Activated naive CD8-positive, alpha-beta T cell treated with anti-CD3 and anti-CD28 coated beads, Interleukin-2, amount 50 U/mL, for 24 hours (primary cell): Measurements from ENCODE around the gene A2ML1.
"Not testable (repeated sequence)": the region's sequence is repeated elsewhere in the genome, so short reads cannot be mapped to it uniquely, and the experiment has no call there.

Experiments used
- ATAC-seq: fragments of 150-1000 bp; cut with Tn5 transposase; one replicate; pipeline ENCODE4 v1.10.0; 2021
- DNase-seq: peaks from one replicate; pipeline ENCODE4 v3.0.0; 2021
- H3K27ac Mint-ChIP-seq: one replicate; pipeline ENCODE4 v1.8.0; 2021; ENCODE audit warnings: mild to moderate bottlenecking, mixed read lengths
- H3K27me3 Mint-ChIP-seq: one replicate; pipeline ENCODE4 v1.8.0; 2021; ENCODE audit warnings: mixed read lengths
- H3K36me3 Mint-ChIP-seq: one replicate; pipeline ENCODE4 v1.8.0; 2021; ENCODE audit warnings: low read depth, mixed read lengths
- H3K4me1 Mint-ChIP-seq: one replicate; pipeline ENCODE4 v1.8.0; 2021; ENCODE audit warnings: mixed read lengths
- H3K4me3 Mint-ChIP-seq: one replicate; pipeline ENCODE4 v1.8.0; 2021; ENCODE audit warnings: mild to moderate bottlenecking, moderate library complexity, mixed read lengths
- H3K9me3 Mint-ChIP-seq: one replicate; pipeline ENCODE4 v1.8.0; 2021; ENCODE audit warnings: mixed read lengths

Gene A2ML1

DNA sequence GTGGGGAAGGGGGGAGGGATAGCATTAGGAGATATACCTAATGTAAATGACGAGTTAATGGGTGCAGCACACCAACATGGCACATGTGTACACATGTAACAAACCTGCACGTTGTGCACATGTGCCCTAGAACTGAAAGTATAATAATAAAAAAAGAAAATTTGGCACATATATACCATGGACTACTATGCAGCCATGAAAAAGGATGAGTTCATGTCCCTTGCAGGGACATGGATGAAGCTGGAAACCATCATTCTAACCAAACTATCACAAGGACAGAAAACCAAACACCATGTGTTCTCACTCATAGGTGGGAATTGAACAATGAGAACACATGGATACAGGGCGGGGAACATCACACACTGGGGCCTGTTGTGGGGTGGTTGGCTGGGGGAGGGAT, 21.2 kb upstream of the A2ML1 start:
- H3K4me1 Mint-ChIP-seq, H3K27me3 Mint-ChIP-seq, H3K4me3 Mint-ChIP-seq, ATAC-seq, H3K36me3 Mint-ChIP-seq, H3K27ac Mint-ChIP-seq, DNase-seq, H3K9me3 Mint-ChIP-seq: not testable (repeated sequence)

DNA sequence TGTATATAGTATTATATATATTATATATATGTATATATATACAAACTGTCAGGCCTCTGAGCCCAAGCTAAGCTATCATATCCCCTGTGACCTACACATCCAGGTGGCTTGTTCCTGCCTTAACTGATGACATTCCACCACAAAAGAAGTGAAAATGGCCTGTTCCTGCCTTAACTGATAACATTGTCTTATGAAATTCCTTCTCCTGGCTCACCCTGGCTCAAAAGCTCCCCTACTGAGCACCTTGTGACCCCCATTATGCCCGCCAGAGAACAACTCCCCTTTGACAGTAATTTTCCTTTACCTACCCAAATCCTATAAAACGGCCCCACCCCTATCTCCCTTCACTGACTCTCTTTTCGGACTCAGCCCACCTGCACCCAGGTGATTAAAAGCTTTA, 17.6 kb upstream of the A2ML1 start:
- H3K4me3 Mint-ChIP-seq, H3K4me1 Mint-ChIP-seq, DNase-seq, H3K27ac Mint-ChIP-seq, H3K9me3 Mint-ChIP-seq, ATAC-seq, H3K27me3 Mint-ChIP-seq, H3K36me3 Mint-ChIP-seq: not testable (repeated sequence)

DNA sequence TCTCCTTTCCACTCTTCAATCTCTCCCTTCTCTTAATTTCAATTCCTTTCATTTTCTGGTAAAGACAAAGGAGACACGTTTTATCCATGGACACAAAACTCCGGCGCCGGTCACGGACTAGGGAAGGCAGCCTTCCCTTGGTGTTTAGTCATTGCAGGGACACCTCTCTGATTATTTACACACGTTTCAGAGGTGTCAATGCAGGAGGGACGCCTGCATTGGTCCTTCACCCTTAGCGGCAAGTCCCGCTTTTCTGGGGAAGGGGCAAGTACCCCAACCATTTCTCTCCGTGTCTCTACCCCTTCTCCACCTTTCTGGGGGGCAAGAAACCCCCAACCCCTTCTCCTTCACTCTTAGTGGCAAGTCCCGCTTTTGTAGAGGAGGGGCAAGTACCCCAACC, 16.9 kb upstream of the A2ML1 start:
- ATAC-seq, H3K36me3 Mint-ChIP-seq, H3K4me1 Mint-ChIP-seq, H3K4me3 Mint-ChIP-seq, H3K9me3 Mint-ChIP-seq, H3K27ac Mint-ChIP-seq, H3K27me3 Mint-ChIP-seq, DNase-seq: not testable (repeated sequence)

GRCh38 chr12:8807084-8807483, 15.3 kb upstream of the A2ML1 start:
- H3K27ac Mint-ChIP-seq, H3K4me1 Mint-ChIP-seq, H3K27me3 Mint-ChIP-seq, H3K4me3 Mint-ChIP-seq, ATAC-seq, H3K9me3 Mint-ChIP-seq, DNase-seq, H3K36me3 Mint-ChIP-seq: not testable (repeated sequence)

GRCh38 chr12:8810112-8810511, 12.3 kb upstream of the A2ML1 start:
- H3K4me3 Mint-ChIP-seq, H3K36me3 Mint-ChIP-seq, H3K9me3 Mint-ChIP-seq, H3K27me3 Mint-ChIP-seq, ATAC-seq, H3K4me1 Mint-ChIP-seq, H3K27ac Mint-ChIP-seq, DNase-seq: not testable (repeated sequence)

DNA sequence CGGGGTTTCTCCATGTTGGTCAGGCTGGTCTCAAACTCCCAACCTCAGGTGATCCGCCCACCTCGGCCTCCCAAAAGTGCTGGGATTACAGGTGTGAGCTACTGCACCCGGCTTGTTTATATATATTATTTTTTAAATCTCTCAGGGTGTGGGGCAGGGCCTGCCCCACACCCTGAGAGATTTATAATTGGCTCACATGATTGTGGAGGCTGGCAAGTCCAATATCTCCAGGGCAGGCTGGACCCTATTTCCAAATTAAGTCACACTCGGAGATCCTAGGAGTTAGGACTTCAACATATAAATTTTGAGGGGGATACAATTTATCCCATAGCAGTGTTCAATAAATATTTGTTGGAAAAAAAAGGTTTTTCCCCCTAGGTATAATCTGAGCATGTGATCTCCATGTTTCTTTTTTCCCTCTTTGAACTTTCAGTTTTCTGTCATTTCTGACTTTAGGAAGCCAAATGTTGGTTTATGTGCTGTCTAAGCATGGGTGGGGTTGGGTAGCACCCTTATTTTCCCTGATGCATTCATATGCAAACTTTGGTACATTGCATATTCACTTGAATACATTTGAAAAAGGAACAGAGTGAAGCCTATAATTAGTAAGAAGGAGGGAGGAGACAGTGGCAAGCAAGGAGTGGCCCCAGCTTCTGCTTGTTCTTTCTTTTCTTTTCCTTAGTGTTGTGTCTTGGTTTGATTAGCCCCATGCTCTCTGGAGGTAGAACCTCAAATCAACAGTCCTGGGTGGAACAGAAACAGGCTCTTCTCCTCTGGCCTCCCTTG, 8.7 kb upstream of the A2ML1 start:
- no peak overlapping the region for H3K27ac Mint-ChIP-seq
- DNase-seq (no peak), ATAC-seq (no peak)
- no peaks in the 10 kb centered on the region for H3K36me3 Mint-ChIP-seq
- no peaks in the 10 kb centered on the region for H3K27me3 Mint-ChIP-seq
- H3K9me3 Mint-ChIP-seq: no peaks in the 10 kb centered on the region
- no peaks in the 10 kb centered on the region for H3K4me1 Mint-ChIP-seq
- no peak overlapping the region for H3K4me3 Mint-ChIP-seq

- no peak for DNase-seq
- H3K9me3 Mint-ChIP-seq: no peaks in the 10 kb centered on the region
- no peaks in the 10 kb centered on the region for H3K4me1 Mint-ChIP-seq
- H3K27ac Mint-ChIP-seq: no peak overlapping the region
- no peak overlapping the region for H3K4me3 Mint-ChIP-seq
- no peaks in the 10 kb centered on the region for H3K36me3 Mint-ChIP-seq
- no peaks in the 10 kb centered on the region for H3K27me3 Mint-ChIP-seq
- ATAC-seq: no peak
These were observed 5.9 kb upstream of the A2ML1 start for GRCh38 chr12:8816448-8817050.

DNA sequence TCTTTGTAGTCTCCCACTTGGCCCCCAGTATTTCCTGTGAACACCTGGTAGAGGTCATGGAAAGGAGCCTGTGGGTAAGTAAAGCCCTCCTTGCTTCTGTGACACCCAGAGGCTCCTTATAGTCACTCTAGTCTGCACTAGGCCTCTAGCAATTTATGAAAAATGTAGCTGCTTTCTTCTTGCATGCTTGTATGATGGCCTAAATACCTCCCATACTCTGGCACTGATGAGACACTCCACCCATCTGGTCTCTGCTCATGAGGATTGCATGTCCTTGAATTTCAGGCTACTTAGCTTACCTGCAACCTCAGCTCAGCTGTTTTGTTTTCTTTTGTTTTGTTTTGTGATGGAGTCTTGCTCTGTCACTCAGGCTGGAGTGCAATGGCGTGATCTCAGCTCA, 4.6 kb upstream of the A2ML1 start:
- no peaks in the 10 kb centered on the region for H3K36me3 Mint-ChIP-seq
- no peaks in the 10 kb centered on the region for H3K9me3 Mint-ChIP-seq
- ATAC-seq: no peak
- DNase-seq: no peak
- no peaks in the 10 kb centered on the region for H3K4me1 Mint-ChIP-seq
- H3K27ac Mint-ChIP-seq: no peak overlapping the region
- no peak overlapping the region for H3K4me3 Mint-ChIP-seq
- no peaks in the 10 kb centered on the region for H3K27me3 Mint-ChIP-seq

DNA sequence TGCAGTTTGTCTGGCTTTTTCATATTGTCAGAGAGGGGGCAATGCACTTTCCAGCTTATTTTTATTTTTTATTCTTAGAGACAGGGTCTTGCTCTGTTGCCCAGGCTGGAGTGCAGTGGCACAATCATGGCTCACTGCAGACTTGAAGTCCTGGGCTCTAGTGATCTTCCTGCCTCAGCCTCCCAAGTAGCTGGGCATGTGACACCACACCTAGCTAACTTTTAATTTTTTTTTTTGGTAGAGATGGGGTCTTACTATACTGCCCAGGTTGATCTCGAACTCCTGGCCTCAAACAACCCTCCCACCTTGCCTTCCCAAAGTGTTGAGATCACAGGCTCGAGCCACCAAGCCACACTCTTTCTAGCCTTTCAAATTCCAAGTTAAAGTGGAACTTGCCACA, 3.9 kb upstream of the A2ML1 start:
- ATAC-seq: no peak
- no peak for DNase-seq
- no peaks in the 10 kb centered on the region for H3K36me3 Mint-ChIP-seq
- H3K4me3 Mint-ChIP-seq: no peak overlapping the region
- H3K9me3 Mint-ChIP-seq: no peaks in the 10 kb centered on the region
- no peak overlapping the region for H3K27ac Mint-ChIP-seq
- no peaks in the 10 kb centered on the region for H3K27me3 Mint-ChIP-seq
- no peaks in the 10 kb centered on the region for H3K4me1 Mint-ChIP-seq

GRCh38 chr12:8819666-8819980, 2.8 kb upstream of the A2ML1 start:
- ATAC-seq: no peak
- Mint-ChIP-seq H3K4me1 (no peaks in the 10 kb centered on the region), H3K27me3 (no peaks in the 10 kb centered on the region), H3K4me3 (no peak overlapping the region), H3K9me3 (no peaks in the 10 kb centered on the region), H3K27ac (no peak overlapping the region), H3K36me3 (no peaks in the 10 kb centered on the region)
- DNase-seq: no peak

DNA sequence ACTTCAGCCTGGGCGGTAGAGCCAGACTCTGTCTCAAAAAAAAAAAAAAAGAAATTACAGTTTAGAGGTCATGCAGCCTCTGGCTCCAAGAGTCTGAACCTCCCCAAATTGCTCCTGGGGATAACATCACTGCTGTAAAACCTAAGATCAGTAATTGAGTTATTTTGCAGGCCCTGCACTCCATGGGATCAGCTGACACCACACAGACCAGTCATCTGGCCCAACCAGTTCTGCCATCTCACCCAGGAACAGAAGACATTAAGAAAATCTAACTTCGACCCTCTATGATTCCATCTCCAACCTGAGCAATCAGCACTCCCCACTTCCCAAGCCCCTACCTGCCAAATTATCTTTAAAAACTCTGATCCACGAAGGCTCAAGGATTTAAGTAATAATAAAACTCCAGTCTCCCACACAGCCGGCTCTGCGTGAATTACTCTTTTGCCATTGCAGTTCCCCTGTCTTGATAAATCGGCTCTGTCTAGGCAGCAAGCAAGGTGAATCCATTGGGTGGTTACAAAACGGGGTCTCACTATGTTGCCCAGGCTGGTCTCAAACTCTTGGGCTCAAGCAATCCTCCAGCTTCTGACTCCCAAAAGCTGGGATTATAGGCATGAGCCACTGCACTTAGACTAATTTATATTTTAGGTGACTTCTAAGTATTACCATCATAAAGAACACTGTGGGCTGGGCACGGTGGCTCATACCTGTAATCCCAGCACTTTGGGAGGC, 1.6 kb upstream of the A2ML1 start:
- not testable (repeated sequence) for H3K4me1 Mint-ChIP-seq, H3K27me3 Mint-ChIP-seq, H3K4me3 Mint-ChIP-seq, H3K36me3 Mint-ChIP-seq, DNase-seq, H3K27ac Mint-ChIP-seq, H3K9me3 Mint-ChIP-seq, ATAC-seq

GRCh38 chr12:8821591-8821990, 830 bp upstream of the A2ML1 start:
- DNase-seq (no peak), ATAC-seq (no peak)
- Mint-ChIP-seq H3K9me3 (peaks cover 5% of the 10 kb centered on the region), H3K36me3 (no peaks in the 10 kb centered on the region), H3K27ac (no peak overlapping the region), H3K27me3 (peaks cover 3% of the 10 kb centered on the region), H3K4me1 (no peaks in the 10 kb centered on the region), H3K4me3 (no peak overlapping the region)

- DNase-seq (no peak), ATAC-seq (no peak)
- Mint-ChIP-seq H3K36me3 (no peaks in the 10 kb centered on the region), H3K4me3 (no peak overlapping the region), H3K4me1 (peaks cover 5% of the 10 kb centered on the region), H3K27me3 (peaks cover 5% of the 10 kb centered on the region), H3K9me3 (peaks cover 5% of the 10 kb centered on the region), H3K27ac (no peak overlapping the region)
These were observed 1.3 kb downstream of the A2ML1 start for GRCh38 chr12:8823565-8824300.

- H3K36me3 Mint-ChIP-seq: no peaks in the 10 kb centered on the region
- no peak overlapping the region for H3K27ac Mint-ChIP-seq
- H3K9me3 Mint-ChIP-seq: peaks cover 5% of the 10 kb centered on the region
- DNase-seq: no peak
- H3K4me1 Mint-ChIP-seq: peaks cover 5% of the 10 kb centered on the region
- no peak for ATAC-seq
- peaks cover 9% of the 10 kb centered on the region for H3K27me3 Mint-ChIP-seq
- no peak overlapping the region for H3K4me3 Mint-ChIP-seq
These were observed 5.3 kb downstream of the A2ML1 start for GRCh38 chr12:8827551-8828256.
